Measurements from ENCODE around the gene VPS35. TPM values are rescaled to one million over a fixed set of nuclear protein-coding genes. Genes with fewer than 3 reads are reported as not detected.

Gene VPS35
- total RNA-seq, 1 experiment from 2014 or later, result 72.1 TPM

DNA sequence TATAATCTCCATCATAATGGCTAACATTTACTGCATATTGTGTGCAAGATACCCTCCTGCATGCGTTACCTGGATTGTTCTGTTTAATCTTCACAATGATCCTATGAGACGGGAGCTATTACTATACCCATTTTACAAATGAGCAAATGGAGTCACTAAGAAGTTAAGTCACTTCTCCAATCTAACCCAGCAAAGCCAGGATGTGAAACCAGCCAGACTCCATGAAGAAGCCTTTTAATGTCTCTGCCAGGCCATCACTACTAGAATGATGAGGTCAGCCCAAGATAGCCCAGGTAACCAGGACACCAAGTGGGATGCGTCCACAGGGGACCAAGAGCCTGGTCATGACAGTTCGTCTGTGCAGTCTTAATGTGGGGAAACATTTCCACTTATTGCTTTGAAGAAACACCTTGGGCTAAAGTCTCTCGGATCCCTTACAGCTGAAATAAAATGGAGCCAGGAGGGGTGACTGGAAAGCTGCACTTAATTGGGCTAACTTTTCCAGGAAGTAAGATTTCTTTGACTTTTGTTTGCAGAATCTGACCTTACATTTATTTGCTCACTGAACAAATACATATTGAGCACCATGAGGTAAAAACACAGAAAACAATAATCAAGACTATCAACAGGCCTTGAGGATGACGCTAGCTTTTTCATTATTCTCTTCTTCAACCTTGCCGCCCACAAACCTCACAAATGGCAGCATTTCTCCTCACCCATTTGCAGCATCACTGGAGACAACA, 66.9 kb downstream of the VPS35 start:
- ChIA-PET CTCF (interaction anchor here (0.8 to 2.5 kb wide), 3 partner anchors 10 to 179 kb away, joined by 3 to 7 read pairs (median 3); no protein-coding TSS in a partner anchor), POLR2A (interaction anchor here (0.6 to 2.1 kb wide), 3 partner anchors 9 to 39 kb away, joined by 3 to 8 read pairs (median 3); no protein-coding TSS in a partner anchor)
- Mint-ChIP-seq H3K27me3 (ENCODE audit: low read depth) (no peaks in the 10 kb centered on the region), H3K4me3 (peak overlapping the region; percentile 94), H3K36me3 (peaks cover 18% of the 10 kb centered on the region), H3K9me3 (no peaks in the 10 kb centered on the region), H3K4me1 (peaks cover 20% of the 10 kb centered on the region), H3K27ac (0 out of 2 replicates have a peak overlapping the region, but pooled peaks have one; percentile 38)
- TF ChIP-seq TP53 (CRISPR knock-in tag; IDR thresholded peaks at IDR 0.05) (no peak), ZNF121 (CRISPR knock-in tag; IDR thresholded peaks at IDR 0.05) (no peak), ZNF423 (CRISPR knock-in tag; IDR thresholded peaks at IDR 0.05) (no peak), JUN (CRISPR knock-in tag; IDR thresholded peaks at IDR 0.05) (no peak), ZNF232 (CRISPR knock-in tag; IDR thresholded peaks at IDR 0.05) (no peak), NR1H2 (CRISPR knock-in tag; IDR thresholded peaks at IDR 0.05) (no peak), ZNF219 (CRISPR knock-in tag; IDR thresholded peaks at IDR 0.05; ENCODE audit: borderline replicate concordance) (no peak), KAT7 (CRISPR knock-in tag; IDR thresholded peaks at IDR 0.05; ENCODE audit: borderline replicate concordance) (no peak), ZNF263 (CRISPR knock-in tag; IDR thresholded peaks at IDR 0.05; ENCODE audit: low read depth) (no peak), NR3C1 (CRISPR knock-in tag; conservative IDR thresholded peaks at IDR 0.05; ENCODE audit: low read depth) (no peak)
- TF ChIP-seq, protein P1, sequence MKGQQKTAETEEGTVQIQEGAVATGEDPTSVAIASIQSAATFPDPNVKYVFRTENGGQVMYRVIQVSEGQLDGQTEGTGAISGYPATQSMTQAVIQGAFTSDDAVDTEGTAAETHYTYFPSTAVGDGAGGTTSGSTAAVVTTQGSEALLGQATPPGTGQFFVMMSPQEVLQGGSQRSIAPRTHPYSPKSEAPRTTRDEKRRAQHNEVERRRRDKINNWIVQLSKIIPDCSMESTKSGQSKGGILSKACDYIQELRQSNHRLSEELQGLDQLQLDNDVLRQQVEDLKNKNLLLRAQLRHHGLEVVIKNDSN (CRISPR knock-in tag; IDR thresholded peaks at IDR 0.05), result no peak
- TF ChIP-seq, protein P2, sequence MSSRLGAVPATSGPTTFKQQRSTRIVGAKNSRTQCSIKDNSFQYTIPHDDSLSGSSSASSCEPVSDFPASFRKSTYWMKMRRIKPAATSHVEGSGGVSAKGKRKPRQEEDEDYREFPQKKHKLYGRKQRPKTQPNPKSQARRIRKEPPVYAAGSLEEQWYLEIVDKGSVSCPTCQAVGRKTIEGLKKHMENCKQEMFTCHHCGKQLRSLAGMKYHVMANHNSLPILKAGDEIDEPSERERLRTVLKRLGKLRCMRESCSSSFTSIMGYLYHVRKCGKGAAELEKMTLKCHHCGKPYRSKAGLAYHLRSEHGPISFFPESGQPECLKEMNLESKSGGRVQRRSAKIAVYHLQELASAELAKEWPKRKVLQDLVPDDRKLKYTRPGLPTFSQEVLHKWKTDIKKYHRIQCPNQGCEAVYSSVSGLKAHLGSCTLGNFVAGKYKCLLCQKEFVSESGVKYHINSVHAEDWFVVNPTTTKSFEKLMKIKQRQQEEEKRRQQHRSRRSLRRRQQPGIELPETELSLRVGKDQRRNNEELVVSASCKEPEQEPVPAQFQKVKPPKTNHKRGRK (CRISPR knock-in tag; IDR thresholded peaks at IDR 0.05; ENCODE audit: borderline replicate concordance), result no peak
- TF ChIP-seq, protein P3, sequence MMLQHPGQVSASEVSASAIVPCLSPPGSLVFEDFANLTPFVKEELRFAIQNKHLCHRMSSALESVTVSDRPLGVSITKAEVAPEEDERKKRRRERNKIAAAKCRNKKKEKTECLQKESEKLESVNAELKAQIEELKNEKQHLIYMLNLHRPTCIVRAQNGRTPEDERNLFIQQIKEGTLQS (CRISPR knock-in tag; conservative IDR thresholded peaks at IDR 0.05), result no peak
- TF ChIP-seq, protein P4, sequence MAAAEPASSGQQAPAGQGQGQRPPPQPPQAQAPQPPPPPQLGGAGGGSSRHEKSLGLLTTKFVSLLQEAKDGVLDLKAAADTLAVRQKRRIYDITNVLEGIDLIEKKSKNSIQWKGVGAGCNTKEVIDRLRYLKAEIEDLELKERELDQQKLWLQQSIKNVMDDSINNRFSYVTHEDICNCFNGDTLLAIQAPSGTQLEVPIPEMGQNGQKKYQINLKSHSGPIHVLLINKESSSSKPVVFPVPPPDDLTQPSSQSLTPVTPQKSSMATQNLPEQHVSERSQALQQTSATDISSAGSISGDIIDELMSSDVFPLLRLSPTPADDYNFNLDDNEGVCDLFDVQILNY (CRISPR knock-in tag; IDR thresholded peaks at IDR 0.05), result no peak
- TF ChIP-seq, protein P5, sequence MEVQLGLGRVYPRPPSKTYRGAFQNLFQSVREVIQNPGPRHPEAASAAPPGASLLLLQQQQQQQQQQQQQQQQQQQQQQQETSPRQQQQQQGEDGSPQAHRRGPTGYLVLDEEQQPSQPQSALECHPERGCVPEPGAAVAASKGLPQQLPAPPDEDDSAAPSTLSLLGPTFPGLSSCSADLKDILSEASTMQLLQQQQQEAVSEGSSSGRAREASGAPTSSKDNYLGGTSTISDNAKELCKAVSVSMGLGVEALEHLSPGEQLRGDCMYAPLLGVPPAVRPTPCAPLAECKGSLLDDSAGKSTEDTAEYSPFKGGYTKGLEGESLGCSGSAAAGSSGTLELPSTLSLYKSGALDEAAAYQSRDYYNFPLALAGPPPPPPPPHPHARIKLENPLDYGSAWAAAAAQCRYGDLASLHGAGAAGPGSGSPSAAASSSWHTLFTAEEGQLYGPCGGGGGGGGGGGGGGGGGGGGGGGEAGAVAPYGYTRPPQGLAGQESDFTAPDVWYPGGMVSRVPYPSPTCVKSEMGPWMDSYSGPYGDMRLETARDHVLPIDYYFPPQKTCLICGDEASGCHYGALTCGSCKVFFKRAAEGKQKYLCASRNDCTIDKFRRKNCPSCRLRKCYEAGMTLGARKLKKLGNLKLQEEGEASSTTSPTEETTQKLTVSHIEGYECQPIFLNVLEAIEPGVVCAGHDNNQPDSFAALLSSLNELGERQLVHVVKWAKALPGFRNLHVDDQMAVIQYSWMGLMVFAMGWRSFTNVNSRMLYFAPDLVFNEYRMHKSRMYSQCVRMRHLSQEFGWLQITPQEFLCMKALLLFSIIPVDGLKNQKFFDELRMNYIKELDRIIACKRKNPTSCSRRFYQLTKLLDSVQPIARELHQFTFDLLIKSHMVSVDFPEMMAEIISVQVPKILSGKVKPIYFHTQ (CRISPR knock-in tag; IDR thresholded peaks at IDR 0.05), result no peak
- TF ChIP-seq, protein P6, sequence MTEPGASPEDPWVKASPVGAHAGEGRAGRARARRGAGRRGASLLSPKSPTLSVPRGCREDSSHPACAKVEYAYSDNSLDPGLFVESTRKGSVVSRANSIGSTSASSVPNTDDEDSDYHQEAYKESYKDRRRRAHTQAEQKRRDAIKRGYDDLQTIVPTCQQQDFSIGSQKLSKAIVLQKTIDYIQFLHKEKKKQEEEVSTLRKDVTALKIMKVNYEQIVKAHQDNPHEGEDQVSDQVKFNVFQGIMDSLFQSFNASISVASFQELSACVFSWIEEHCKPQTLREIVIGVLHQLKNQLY (CRISPR knock-in tag; IDR thresholded peaks at IDR 0.05), result no peak
- TF ChIP-seq, protein P7, sequence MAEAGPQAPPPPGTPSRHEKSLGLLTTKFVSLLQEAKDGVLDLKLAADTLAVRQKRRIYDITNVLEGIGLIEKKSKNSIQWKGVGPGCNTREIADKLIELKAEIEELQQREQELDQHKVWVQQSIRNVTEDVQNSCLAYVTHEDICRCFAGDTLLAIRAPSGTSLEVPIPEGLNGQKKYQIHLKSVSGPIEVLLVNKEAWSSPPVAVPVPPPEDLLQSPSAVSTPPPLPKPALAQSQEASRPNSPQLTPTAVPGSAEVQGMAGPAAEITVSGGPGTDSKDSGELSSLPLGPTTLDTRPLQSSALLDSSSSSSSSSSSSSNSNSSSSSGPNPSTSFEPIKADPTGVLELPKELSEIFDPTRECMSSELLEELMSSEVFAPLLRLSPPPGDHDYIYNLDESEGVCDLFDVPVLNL (CRISPR knock-in tag; IDR thresholded peaks at IDR 0.05; ENCODE audit: borderline replicate concordance, low read depth), result no peak
- ATAC-seq, result no peak
- DNase-seq (ENCODE audit: low spot score), result no peak

Data from WTC11 (cell line).